ENCODE data around the gene GMDS.

- TF ChIP-seq CTCF (IDR thresholded peaks at IDR 0.05), result no peak
- no peak for TF ChIP-seq POLR2A (IDR thresholded peaks at IDR 0.05)
Measured at GRCh38 chr6:2102966-2103365, 142.4 kb downstream of the GMDS start.

Measured in Peyer's patch (tissue), 4 donors.